ENCODE data around the gene THY1.

Gene THY1

DNA sequence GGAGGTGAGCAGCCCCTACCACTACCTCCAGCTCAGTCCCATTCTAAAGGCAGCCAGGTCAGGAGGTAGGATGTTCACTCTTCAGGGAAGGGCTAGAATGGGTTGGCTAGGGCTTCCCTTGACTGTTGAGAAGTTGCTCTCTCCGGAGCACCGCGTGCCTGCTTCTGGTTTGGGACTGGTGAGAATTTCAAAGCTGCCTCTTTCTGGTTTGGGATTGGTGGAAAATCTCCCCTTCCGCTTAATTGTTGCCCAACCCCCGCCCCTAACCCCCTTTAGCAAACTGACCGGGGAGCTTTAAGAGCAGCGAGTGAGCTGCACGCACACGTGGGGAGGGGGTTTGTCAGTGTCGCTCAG lies 42.2 kb downstream of the THY1 start:
- DNase-seq, result no peak

- no peak for DNase-seq
Measured at GRCh38 chr11:119380160-119380826, 42.7 kb downstream of the THY1 start.

- no peak for DNase-seq
Measured at GRCh38 chr11:119378851-119379465, 44.0 kb downstream of the THY1 start.

DNA sequence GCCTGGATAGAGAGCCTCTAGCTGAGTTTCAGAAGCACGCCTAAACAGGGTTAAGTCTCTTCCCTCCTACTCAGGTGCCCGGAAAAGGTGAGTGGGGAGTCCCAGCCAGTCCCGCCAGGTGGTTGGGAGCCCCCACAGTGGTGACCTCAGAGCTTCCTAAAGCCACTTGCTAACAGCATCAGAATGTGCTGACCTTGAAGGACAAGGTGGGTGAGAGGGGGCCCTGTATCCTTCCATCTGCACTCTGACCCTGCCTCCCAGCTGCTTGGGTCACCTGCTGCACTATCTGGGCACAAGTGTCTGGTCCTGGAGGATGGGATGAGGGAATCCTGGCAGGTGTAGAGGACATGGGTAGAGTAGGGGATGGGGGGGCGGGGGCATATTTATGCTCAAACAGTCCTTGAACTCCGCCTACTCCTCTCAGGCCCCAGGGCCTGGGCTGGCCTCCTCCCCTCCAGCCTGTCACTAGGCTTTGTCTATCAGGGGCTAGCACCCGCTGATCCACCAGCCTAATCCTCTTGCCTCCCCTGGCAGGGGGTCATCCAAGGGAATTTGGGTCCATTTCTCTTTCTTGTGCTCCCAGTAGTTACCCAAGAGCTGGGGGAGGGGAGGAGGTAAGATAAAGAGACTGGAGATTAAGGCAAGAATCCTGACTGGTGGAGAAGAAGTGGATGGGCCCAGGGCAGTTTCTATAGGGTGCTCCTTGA lies 44.9 kb downstream of the THY1 start:
- no peak for DNase-seq

DNA sequence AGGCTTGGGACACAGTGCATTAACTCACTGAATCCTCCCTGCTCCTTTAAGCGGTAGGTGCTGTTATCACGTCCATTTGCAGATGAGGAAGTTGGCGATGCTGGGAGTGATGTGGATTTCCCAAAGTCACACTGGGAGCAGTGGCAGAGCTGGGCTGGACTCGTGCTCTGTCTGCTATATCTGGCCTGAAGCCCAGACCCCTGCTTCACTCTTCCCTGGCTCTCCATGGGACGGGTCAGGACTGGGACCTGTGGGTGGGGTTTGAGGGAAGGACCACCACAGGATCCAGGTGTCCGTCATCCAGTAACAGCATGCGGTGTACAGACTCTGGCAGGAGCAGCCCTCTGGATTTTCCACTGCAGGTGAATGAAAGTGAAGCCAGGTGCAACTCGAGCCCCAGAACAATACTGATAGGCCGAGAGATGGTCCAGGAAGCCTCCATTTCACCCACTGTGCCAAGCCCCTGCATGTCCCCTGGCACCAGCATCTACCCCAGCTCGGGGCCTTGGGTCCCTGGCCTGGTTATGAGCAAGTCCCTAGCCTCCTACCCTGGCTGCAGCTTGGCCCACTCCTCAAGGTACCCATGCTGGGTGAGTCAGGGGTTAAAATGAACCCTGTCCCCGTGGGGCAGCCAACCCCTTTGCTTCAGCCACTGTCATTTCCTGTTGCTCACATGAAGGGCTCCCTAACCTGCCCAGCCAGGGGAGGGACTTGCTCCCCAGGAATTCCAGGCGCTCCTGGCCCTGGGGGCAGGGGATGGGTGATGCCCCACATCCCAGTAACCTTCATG lies 45.7 kb downstream of the THY1 start:
- DNase-seq, result no peak

DNA sequence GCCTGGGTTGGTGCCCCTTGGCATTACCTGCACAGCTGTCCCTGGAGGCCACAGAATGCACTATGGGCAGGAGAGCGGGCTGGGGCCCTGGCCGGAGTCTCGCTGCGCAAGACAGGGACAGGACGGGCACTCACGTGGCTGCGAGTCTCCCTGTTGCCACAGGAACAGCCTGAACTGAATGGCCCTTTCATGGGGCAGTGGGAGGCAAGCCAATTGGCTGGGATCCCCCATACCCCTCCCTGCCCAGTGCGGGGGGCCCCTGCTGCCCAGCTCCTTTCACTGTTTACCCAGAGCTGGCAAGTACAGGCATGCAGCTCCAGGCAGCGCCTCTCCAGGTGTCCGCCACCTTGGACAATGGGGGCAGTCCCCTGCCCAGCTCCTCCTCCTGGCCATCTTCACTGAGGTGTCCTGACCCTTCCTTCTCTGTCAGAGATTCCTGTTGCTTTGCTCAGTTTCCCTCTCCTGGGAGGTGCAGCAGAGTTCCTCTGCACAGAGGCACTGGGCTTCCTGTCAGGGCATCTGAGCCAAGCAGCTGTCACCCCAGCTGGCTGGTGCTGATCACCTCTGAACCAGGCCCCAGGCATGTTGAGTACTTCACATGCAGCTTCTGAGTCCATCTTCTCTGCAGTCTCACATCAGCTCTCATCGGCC lies 46.6 kb downstream of the THY1 start:
- DNase-seq, result no peak

DNA sequence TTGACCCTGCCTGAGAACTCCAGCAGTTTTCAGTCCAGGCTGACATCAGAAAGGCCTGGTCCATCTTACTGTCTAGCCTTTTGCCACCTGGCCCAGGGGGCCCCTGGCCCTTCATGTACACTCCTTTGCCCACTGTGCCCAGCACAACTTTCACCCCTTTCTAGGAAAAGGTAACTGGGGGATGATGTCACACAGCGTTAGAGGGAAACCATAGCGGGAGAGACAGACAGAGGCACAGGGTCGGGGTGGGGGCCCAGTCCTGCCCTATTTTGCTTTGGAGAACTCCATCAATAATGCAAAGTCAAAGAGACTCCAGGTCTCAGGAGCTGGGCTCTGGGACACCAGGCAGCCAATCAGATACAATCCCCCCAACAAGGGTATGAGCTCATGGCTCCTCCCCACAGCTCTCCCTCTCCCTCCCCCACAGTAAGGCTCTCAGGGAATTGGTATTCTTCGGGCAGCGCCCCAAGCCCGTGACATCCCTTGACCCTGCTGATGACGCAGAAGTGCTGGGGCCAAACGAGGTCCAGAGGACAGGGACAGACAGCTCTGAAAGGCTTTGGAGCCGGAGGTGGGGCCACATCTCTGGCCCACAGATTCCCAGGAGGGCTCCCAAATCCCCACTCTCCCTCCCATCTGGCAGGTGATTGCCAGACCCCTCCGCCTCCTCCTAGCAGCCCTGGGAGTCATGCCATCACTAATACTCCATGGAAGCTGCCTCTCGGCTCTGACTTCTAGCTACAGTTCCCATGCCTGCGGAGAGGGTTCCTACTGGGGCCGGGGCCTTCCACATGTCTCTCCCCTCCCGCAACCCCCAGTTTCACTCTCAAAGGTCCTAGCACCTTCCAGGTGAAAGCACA lies 47.4 kb downstream of the THY1 start:
- DNase-seq, result no peak

DNA sequence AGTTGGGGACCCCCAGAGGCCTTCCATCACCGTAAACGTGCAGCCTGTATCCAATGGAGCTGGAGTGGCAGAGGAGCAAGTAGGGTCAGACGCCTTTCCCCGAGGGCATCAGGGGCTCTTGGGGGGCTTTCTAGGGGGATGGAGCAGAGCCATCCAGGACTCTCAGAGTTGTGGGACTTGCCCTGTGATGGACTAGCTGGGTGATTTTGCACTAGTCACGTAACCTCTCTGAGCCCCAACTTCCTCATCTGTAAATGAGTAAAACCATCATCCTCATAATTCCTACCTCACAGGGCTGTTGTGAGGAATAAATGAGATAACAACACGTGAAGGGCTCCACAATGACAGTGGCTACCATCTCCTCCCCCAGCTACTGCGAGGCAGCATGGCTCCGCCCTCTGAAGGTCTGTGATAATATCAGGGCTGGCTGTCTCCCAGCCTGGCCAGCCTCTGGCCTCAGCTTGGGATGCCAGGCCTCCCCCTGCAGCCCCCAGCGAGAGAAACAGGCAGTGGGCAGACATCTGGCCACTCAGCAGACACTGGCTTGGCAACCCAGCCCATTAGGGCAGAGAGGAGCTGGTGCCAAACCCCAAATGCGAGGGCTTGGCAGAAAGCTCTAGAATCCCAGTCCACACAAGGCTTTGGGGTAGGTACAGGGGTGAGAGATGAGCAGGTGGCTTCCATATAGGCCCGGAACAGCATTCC lies 48.2 kb downstream of the THY1 start:
- no peak for DNase-seq

GRCh38 chr11:119373921-119374631 lies 48.9 kb downstream of the THY1 start:
- DNase-seq, result no peak

GRCh38 chr11:119373059-119373920 lies 49.7 kb downstream of the THY1 start:
- no peak for DNase-seq

DNA sequence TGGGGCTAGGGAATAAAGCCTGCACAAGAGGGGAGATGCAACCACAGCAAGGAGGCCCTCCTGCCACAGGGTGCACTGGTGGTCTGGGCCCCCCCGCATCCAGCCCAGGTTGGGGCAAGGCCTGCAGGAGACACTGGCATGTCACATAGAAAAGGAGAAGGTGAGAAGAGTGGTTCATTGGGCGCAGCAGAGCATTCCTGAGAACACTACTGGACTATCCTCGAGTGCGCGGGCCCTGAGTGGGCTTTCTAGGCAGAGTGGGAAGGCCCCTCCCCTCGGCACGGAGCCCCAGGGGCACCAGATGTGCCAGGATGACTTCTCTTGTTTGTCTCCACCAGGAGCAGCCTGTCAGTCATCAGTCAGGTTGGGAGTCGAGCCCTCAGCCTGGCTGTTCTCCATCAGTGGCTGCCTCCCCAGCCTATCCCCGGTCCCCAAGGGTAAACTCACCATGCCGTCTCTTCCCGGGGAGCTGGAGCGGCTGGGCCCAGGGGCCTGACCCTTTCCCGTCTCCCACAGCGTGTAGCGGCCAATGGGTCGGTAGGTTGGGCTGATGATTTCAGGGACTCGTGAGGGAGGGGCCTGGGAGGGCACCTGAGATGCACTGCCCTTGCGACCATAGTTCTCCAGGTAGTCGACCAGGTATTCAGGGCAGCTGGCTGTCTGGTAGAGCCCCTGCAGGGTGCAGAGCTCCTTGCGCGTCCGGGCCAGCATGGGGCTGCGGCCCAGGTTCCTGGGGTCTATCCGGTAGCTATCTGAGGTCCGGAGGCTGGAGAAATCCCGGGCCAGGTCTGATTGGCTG lies 50.5 kb downstream of the THY1 start:
- DNase-seq, result no peak

GRCh38 chr11:119371778-119372182 lies 51.2 kb downstream of the THY1 start:
- no peak for DNase-seq

DNA sequence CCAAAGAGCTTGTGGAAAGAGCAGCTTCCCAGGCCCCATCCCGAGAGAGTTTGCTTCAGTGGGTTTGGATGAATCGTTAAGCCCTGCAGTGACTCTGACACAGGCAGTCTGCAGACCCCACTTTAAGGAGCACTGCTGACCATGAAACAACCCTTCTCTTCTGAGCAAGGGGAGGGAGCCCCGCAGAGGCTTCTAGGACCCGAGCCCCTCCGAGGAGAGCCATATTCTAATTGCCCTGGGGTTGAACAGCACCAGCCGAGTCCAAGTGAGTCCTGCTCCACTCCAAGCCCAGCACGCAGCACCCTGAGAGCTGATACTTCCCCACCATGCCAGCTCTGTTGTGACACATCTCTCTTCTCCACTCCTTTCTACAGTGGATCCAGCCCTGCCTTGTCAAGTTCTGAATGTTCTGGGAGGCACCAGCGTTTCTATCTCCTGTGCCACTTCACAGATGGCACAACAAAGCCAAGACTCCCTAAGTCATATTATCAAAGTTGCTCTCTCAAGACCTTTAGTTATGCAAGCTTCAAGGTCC lies 51.8 kb downstream of the THY1 start:
- no peak for DNase-seq

DNA sequence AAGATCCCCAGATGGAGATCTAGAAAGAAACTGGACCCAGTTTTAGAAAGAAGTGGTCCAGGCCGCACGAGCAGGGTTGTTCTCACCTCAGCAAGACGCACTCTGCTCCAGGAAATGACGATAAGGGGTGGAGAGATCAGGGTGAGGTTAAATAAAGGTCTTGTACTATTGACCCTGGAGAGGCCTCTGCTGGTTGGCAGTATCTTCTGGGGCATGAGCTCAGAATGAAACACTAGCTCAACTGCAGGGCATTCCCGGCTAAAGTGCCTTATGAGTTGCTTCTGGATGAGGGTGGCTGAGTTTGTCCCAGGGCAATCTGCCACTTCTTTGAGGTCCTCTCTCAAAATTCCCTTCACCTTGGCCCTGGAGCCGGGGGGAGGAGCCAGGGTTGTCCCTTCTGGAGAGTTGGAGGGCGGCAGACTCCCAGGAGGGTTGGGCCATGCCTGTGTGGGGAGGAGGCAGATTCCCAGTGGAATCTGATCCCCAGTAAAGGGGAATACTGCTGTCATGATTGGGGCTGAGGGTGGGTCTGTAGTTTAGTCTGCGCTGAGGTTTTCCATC lies 52.4 kb downstream of the THY1 start:
- no peak for DNase-seq

DNA sequence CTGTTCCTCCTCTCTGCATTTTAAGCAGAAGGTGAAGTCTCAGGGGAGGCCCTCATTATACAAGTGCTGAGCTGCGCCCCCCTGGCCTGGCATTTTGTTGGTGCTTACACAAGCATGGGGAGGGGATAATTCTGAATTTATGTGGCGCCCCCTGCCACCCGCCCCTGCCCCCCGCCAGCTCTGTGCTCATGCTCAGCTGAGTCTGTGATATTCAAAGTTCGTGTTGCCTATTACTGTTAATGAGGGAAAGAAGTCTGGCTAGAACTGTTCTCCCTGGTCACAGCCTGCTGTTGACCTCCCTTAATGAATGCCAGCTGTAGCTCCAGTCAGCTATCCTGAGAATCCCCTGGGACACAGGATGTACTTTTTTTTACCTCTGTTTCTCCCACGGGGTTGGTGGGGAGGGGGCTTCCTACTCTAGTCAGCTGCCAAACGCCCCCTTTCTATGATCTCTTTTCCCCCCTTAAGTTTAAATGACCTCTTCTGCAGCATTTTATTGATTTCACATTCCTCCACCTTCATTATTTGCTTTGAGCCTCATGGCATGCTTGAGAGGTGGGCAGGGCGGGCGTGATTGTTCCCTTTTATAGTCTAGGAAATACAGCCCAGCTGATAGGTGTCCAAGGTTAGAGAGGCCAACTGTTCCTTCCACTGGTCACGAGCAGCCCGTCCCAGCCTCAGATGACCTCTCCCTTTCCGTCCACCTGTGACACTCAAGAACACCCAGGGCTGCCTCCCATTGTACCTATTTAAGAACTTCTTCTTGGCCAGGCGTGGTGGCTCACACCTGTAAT lies 53.6 kb downstream of the THY1 start:
- DNase-seq, result no peak

DNA sequence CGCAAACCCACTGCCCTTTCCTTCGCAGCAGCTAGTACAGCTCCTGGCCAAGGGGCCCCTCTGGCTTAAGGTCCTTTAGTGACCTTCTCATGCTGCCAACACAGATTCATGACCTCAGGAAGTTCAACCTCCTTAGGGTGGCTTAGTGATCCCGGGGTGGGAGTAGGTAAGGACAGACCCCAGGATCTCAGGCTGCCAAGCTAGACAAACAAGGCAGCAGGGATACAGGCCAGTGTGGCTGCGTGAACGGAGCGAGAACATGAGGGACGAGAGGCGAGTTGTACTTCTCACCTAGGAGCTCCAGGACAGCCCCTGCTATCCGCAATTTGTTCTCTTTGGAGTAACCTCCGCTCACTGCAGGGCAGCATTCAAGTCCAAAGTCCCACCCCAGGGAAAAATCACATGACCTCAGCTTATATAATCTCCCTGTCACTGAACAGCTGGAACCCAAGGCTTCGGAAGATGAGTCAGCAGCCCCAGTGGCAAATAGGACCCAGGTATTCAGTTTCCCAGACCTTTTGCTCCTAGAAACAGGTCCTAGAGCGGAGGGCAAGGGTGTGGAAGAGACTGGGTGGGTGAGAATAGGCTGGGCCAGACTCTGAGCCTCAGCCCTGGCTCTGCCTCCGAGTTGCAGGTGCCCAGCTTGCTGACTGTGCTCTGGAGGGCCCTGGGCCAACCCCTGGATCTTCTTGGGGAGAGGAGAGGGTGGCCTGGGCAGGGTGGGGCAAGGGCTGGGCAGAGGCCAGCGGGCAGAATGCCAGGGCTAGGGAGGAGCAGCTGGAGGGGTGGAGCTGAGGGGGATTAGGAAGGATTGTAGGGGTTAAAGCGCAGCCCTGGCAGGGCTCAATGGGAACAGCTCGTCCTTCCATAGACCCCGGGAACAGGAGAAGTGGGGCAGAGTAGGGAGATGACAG lies 54.6 kb downstream of the THY1 start:
- DNase-seq, result no peak

Data from CD4-positive, alpha-beta T cell treated with Interleukin-15 for 1 hour (primary cell).